Right ventricle myocardium inferior (tissue), 1 donor: ENCODE data around the gene TMPRSS5. TPM values are rescaled to one million over a fixed set of nuclear protein-coding genes. Genes with fewer than 3 reads are reported as not detected.

Experiments
- ATAC-seq: fragments of 200-7000 bp; cut with Tn5 transposase; one replicate; pipeline ENCODE4 v1.9.1; 2020; ENCODE audit warnings: mild to moderate bottlenecking, moderate library complexity
- DNase-seq: peaks from one replicate; pipeline ENCODE4 v3.0.0; 2021; ENCODE audit errors: missing footprints
- intact Hi-C: fragments of 100-400 bp; cut with DNase I; formaldehyde crosslinking; loops from one replicate; pipeline ENCODE4 v1.11.0; 2022
- total RNA-seq: library from RNA; stranded (reverse); fragmentation: NEBNext Ultra II Directional; extraction: Animal tissue kit (Norgen Biotek cat#: 25700); gene quantifications from one replicate; pipeline ENCODE4 v1.2.1, GENCODE V29; 2021
- donor health status: DM: no; HTN: yes; CAD: no; lungs with severe emphysema.

The TMPRSS5 gene
- total RNA-seq, 1 donor from 2014 or later: 0.38 TPM

GRCh38 chr11:113643006-113643585, 63.0 kb downstream of the TMPRSS5 start:
- DNase-seq (no peak), ATAC-seq (no peak)
- intact Hi-C loops: no loop called here

- no peak for DNase-seq
- ATAC-seq: no peak
- intact Hi-C loops: no loop called here
These were observed 64.0 kb downstream of the TMPRSS5 start for GRCh38 chr11:113642090-113642489.

- DNase-seq: no peak
- no peak for ATAC-seq
- intact Hi-C loops: no loop called here
These were observed 67.7 kb downstream of the TMPRSS5 start for GRCh38 chr11:113638376-113638775.

- intact Hi-C loops: no loop called here
- DNase-seq: no peak
These were observed 68.5 kb downstream of the TMPRSS5 start for GRCh38 chr11:113637636-113638035.

More at GRCh38 chr11:113637636-113638035, 68.5 kb downstream of the TMPRSS5 start:
- ATAC-seq: no peak

Other genes starting within 250 kb of the TMPRSS5 start
- gene DRD2, start 230.9 kb downstream of the TMPRSS5 start, total RNA-seq: not detected
- 9.6 TPM for gene ZW10, start 67.4 kb upstream of the TMPRSS5 start, total RNA-seq
- not detected for gene CLDN25, start 73.5 kb upstream of the TMPRSS5 start, total RNA-seq
- 145 TPM for gene USP28, start 169.3 kb upstream of the TMPRSS5 start, total RNA-seq
- gene HTR3B, start 198.5 kb upstream of the TMPRSS5 start, total RNA-seq: not detected